ENCODE measurements around the gene LTBP3. TPM values are rescaled to one million over a fixed set of nuclear protein-coding genes. Genes with fewer than 3 reads are reported as not detected.
"Not testable (repeated sequence)": the region's sequence is repeated elsewhere in the genome, so short reads cannot be mapped to it uniquely, and the experiment has no call there.

Gene LTBP3
- total RNA-seq, 1 experiment from 2014 or later, result 53.2 TPM

DNA sequence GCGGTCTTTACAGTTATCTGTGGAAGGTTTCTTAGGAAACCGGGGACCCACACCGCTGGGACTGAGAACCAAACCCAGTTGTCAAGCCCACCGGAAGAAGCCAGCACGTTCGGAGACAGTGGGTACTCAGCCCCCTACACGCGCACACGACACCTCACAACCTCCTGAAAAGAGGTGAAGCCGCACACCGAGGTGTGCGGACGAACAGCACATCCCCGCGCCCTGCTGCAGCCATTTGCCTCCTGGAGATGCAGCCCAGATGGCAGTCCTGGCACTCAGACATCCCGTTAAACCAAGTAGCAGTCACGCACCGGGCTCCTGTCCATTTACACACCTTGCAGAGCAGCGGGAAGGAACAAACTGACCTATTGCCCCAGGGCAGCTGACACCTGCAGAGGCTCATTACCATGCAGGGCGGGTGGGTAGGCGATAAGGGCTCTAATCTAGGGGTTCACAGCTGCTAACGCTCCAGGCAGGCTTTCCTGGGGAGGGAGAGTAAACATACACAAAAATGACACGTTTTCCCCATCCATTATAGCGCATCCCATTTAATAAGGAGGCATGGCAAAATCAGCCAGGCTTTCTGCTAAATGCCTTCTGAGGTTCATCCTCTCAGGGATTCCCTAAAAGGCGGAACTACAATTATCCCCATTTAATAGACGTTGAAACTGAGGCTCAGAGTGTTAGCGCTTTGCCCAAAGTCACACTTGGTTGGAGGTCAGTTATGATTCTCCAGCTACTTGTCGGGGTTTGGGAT, 16.8 kb upstream of the LTBP3 start:
- in situ Hi-C loops (cut with HindIII; ENCODE audit: low sequenced_read_pairs), result no loop called here

GRCh38 chr11:65574109-65574810, 16.1 kb upstream of the LTBP3 start:
- in situ Hi-C loops (cut with HindIII; ENCODE audit: low sequenced_read_pairs), result no loop called here
- DNase-seq (ENCODE audit: low spot score), result peak; percentile 70

More for the DNA sequence above, 16.8 kb upstream of the LTBP3 start:
- peak; percentile 89 for DNase-seq (ENCODE audit: low spot score)

- in situ Hi-C loops (cut with HindIII; ENCODE audit: low sequenced_read_pairs), result no loop called here
- no peak for DNase-seq (ENCODE audit: low spot score)
These were observed 15.4 kb upstream of the LTBP3 start for GRCh38 chr11:65573391-65574079.

DNA sequence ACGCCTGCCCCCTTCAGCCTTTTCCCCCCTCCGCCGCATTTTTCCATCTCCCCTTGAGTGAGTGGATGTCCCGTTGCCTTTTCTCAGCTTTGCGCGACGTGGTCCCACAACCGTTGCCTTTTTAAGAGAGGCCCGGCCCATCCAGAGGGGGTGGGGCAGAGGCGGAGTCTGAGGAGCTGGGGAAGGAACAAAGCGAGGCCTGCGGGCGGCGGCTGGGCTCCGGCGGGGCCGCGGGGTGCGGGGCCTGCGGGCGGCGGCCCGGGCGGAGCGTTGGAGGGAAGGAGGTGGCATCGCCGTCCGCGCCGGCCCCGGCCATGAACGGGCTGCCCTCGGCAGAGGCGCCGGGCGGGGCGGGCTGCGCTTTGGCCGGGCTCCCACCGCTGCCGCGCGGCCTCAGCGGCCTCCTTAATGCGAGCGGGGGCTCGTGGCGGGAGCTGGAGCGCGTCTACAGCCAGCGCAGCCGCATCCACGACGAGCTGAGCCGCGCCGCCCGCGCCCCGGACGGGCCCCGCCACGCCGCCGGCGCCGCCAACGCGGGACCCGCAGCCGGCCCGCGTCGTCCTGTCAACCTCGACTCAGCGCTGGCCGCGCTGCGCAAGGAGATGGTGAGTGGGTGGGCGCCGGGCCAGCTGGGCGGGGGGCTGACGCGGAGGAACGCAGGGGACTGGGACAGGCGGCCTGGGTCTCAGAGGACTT, 14.3 kb upstream of the LTBP3 start, which contains the start of gene FAM89B:
Gene FAM89B, plus strand, starts transcription at position 183 of the 696 bp plus-strand sequence. Its CDS starts 132 bp downstream, at position 315.
- in situ Hi-C loops (cut with HindIII; ENCODE audit: low sequenced_read_pairs), result no loop called here
- peak; percentile 89 for DNase-seq (ENCODE audit: low spot score)

DNA sequence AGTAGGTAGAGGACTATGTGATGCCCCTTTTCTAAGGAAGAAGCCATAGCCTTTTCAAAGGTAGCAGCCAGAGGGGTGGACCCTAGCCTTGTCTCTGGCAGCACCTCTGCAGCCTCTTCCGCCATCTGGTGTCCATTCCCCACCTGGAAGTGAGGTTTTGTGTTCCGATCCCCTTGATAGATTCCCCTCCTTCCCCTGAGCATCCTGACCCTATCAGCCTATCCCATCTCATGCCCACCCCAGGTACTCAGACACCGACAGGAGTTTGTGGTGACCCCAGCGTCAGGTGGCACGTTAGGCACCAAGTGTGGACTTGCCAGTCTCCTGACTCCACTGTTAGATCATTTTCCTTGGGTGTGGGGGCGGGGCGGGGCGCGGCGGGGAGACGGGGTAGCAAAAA, 13.8 kb upstream of the LTBP3 start:
- in situ Hi-C loops (cut with HindIII; ENCODE audit: low sequenced_read_pairs), result no loop called here
- peak; percentile 56 for DNase-seq (ENCODE audit: low spot score)

- in situ Hi-C loops (cut with HindIII; ENCODE audit: low sequenced_read_pairs), result no loop called here
- DNase-seq (ENCODE audit: low spot score), result no peak
These were observed 13.3 kb upstream of the LTBP3 start for GRCh38 chr11:65571420-65571819.

DNA sequence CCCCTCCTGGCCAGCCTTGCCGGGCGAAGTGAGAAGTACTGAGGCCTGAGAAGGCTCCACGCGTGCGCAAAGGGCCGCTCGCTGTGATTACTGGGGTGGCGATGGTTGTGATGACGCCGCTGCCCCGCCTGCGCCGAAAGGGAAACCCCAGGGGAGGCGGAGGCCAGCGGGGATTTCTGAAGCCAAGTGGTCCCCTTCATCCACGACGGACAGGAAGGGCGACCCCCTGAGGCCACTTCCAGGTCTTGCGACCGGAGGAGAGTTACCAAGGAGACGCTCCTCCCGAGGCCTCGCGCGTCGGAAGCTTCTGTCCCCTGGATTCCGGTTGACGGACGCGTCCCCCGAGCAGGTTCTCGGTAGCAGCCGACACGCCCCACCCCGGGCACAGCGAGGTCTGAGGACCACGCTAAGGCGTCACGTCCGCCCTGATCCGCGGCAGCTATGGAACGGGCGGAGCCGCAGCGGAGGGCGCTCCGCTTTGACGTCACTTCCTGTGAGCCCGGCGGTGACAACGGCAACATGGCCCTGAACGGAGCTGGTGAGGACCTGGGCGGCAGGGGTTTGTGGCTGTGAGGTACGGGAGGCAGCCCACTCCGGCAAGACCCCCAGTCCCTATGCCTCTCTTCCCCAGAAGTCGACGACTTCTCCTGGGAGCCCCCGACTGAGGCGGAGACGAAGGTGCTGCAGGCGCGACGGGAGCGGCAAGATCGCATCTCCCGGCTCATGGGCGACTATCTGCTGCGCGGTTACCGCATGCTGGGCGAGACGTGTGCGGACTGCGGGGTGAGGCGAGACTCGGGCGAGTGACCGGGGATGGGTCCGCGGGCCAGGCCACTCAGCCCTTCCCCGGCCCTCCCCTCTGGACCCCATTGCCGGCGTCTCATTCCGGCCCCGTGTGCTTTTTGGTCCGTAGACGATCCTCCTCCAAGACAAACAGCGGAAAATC, 12.1 kb upstream of the LTBP3 start, which contains the start of gene ZNRD2:
Gene ZNRD2, plus strand, starts transcription at position 505 of the 946 bp plus-strand sequence. Its CDS starts 15 bp downstream, at position 520.
- DNase-seq (ENCODE audit: low spot score), result peak; percentile 98
- in situ Hi-C loops (cut with HindIII; ENCODE audit: low sequenced_read_pairs), result no loop called here

DNA sequence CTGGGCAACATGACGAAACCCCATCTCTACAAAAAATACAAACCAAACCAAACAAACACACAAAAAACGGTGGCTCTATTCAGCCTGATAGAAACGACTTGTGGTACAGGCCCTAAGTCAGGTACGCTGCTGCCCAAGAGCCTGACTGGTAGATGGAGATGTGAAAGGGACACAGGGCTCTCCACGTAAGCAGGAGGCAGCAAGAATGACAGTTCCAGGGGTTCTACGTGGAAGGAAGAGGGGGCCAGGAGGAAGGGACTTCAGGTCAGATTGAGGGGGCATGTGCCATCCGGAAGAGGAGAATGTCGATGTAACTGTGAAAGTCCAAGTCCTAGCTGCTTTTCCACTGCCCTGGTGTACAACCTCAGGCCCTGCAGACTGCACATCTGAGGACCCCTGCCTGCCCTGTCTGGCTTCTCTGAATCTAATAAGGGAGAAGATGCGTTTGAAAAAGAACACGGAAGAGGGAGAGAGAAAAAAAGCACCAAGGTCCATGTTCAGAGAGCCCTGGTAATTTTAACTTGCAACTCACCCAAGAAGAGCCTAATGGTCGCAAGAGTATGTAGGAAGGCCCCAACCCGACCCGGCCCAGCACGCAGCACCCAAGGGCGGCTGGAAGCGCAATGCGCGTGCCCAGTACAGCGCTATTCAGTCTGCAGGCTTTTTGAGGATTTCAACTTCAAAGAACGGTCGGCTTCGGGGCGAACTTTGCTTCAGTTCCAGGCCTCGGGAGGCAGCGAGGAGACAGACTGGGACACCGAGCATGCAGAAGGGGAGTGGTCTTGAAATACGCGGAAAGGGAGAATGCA, 11.2 kb upstream of the LTBP3 start:
- in situ Hi-C loops (cut with HindIII; ENCODE audit: low sequenced_read_pairs), result no loop called here
- DNase-seq (ENCODE audit: low spot score), result no peak

DNA sequence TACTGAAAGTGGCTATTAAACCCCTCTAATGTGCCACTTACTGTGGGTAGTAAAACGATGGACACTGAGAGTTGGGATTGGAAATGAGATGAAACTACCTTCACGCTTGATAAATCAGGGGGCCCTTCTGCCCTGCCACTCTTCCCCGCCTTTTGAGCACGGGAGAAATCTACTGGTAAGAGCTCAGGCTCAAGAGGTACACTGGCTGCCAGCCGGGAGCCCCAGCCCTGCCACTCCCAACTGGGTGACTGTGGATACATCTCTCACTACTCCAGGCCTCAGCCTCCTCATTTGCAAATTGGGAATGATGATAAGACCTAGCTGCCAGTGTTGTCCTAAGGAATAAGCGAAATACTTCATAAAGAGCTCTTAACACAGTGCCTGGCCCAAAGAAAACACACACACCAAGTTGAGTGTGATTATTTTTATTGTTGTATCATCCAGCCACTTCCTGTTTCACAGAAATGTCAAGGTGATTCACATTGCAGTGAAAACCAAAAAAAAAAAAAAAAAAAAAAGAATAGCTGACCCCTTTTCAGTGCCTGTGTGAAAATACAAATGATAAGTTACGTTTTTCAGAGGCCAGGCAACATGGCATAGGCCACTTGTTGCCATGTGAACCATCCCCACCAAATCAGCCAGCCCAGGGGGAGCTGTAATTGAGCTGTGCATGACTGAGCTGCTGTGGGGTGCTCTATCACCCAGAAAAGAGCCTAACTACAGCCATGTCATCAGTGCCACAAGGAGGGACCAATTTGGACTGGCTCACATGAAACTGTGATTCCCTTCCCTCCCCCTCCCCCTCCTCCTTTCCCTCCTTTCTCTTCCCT, 7.7 kb upstream of the LTBP3 start:
- no peak for DNase-seq (ENCODE audit: low spot score)
- in situ Hi-C loops (cut with HindIII; ENCODE audit: low sequenced_read_pairs), result no loop called here

DNA sequence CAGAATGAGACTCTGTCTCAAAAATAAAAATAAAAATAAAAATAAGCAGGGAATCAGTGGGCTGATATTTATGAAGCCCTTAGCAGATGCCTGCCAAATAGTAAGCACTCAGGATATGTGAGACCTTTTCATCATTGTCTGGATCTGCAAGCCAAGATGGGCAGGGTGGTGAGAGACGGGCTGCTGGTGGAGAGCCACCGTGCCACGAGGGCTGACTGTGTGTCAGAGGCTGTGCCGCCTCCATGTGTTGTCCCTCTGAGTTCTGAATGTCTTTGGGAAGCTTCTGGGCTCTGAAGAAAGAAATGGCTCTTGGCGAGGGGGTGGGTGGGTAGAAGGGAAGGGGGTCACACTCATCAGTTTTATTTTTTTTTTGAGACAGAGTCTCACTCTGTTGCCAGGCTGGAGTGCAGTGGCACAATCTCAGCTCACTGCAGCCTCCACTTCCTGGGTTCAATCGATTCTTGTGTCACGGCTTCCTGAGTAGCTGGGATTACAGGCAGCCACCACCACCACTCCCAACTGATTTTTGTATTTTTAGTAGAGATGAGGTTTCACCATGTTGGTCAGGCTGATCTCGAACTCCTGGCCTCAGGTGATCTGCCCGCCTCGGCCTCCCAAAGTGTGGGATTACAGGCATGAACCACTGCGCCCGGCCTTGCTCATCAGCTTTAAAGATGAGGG, 6.9 kb upstream of the LTBP3 start:
- DNase-seq (ENCODE audit: low spot score); in situ Hi-C loops (cut with HindIII; ENCODE audit: low sequenced_read_pairs): not testable (repeated sequence)

GRCh38 chr11:65563601-65564000, 5.4 kb upstream of the LTBP3 start:
- in situ Hi-C loops (cut with HindIII; ENCODE audit: low sequenced_read_pairs), result no loop called here
- no peak for DNase-seq (ENCODE audit: low spot score)

GRCh38 chr11:65562788-65563187, 4.6 kb upstream of the LTBP3 start:
- in situ Hi-C loops (cut with HindIII; ENCODE audit: low sequenced_read_pairs), result no loop called here
- DNase-seq (ENCODE audit: low spot score), result no peak

GRCh38 chr11:65562020-65562419, 3.9 kb upstream of the LTBP3 start:
- in situ Hi-C loops (cut with HindIII; ENCODE audit: low sequenced_read_pairs), result no loop called here

GRCh38 chr11:65560555-65561418, 2.6 kb upstream of the LTBP3 start:
- in situ Hi-C loops (cut with HindIII; ENCODE audit: low sequenced_read_pairs), result no loop called here
- peak; percentile 57 for DNase-seq (ENCODE audit: low spot score)

More at GRCh38 chr11:65562020-65562419, 3.9 kb upstream of the LTBP3 start:
- DNase-seq (ENCODE audit: low spot score), result no peak

GRCh38 chr11:65559951-65560537, 1.9 kb upstream of the LTBP3 start:
- DNase-seq (ENCODE audit: low spot score), result peak; percentile 82
- in situ Hi-C loops (cut with HindIII; ENCODE audit: low sequenced_read_pairs), result no loop called here

Data from G401 (cell line).